GM18502 (cell line): ENCODE results near the gene KCND3.

ENCODE experiments used
- ATAC-seq: cut with Tn5 transposase; IDR thresholded peaks from one replicate; pipeline ENCODE4 v1.9.1; 2021; ENCODE audit warnings: mild to moderate bottlenecking; ENCODE audit not compliant: unreplicated experiment, poor library complexity

Gene KCND3

GRCh38 chr1:111990026-111990877 lies 784 bp upstream of the KCND3 start:
- no peak for ATAC-seq

- ATAC-seq: no peak
Observed at GRCh38 chr1:111988743-111989453, 570 bp downstream of the KCND3 start.

GRCh38 chr1:111988377-111988742 lies 1.1 kb downstream of the KCND3 start:
- no peak for ATAC-seq

GRCh38 chr1:111987502-111987901 lies 2.0 kb downstream of the KCND3 start:
- no peak for ATAC-seq

GRCh38 chr1:111983500-111983899 lies 6.0 kb downstream of the KCND3 start:
- no peak for ATAC-seq

- ATAC-seq: no peak
Observed at GRCh38 chr1:111982428-111982827, 7.0 kb downstream of the KCND3 start.

- ATAC-seq: no peak
Observed at GRCh38 chr1:111981871-111982270, 7.6 kb downstream of the KCND3 start.

- no peak for ATAC-seq
Observed at GRCh38 chr1:111981090-111981489, 8.4 kb downstream of the KCND3 start.

- ATAC-seq: no peak
Observed at GRCh38 chr1:111980686-111981085, 8.8 kb downstream of the KCND3 start.

- no peak for ATAC-seq
Observed at GRCh38 chr1:111978695-111979094, 10.8 kb downstream of the KCND3 start.

- ATAC-seq: no peak
Observed at GRCh38 chr1:111977378-111977777, 12.1 kb downstream of the KCND3 start.

GRCh38 chr1:111976842-111977241 lies 12.6 kb downstream of the KCND3 start:
- no peak for ATAC-seq

GRCh38 chr1:111976332-111976731 lies 13.1 kb downstream of the KCND3 start:
- no peak for ATAC-seq

GRCh38 chr1:111973150-111973790 lies 16.2 kb downstream of the KCND3 start:
- ATAC-seq: no peak

GRCh38 chr1:111971396-111971795 lies 18.1 kb downstream of the KCND3 start:
- ATAC-seq: no peak

- no peak for ATAC-seq
Observed at GRCh38 chr1:111968511-111968910, 21.0 kb downstream of the KCND3 start.

- ATAC-seq: no peak
Observed at GRCh38 chr1:111967886-111968285, 21.6 kb downstream of the KCND3 start.

GRCh38 chr1:111967067-111967690 lies 22.3 kb downstream of the KCND3 start:
- no peak for ATAC-seq

GRCh38 chr1:111965781-111966443 lies 23.6 kb downstream of the KCND3 start:
- ATAC-seq: no peak

GRCh38 chr1:111963985-111964738 lies 25.3 kb downstream of the KCND3 start:
- ATAC-seq: no peak
